Ramos (cell line): ENCODE data around the gene GLT8D2.
"Not testable (repeated sequence)": the region's sequence is repeated elsewhere in the genome, so short reads cannot be mapped to it uniquely, and the experiment has no call there.

Experiments
- in situ Hi-C: fragments of 300-500 bp; cut with MboI; formaldehyde crosslinking; loops from one replicate; pipeline ENCODE4 v1.14.3; 2022; ENCODE audit warnings: low sequenced_read_pairs; ENCODE audit not compliant: unreplicated experiment

The GLT8D2 gene

DNA sequence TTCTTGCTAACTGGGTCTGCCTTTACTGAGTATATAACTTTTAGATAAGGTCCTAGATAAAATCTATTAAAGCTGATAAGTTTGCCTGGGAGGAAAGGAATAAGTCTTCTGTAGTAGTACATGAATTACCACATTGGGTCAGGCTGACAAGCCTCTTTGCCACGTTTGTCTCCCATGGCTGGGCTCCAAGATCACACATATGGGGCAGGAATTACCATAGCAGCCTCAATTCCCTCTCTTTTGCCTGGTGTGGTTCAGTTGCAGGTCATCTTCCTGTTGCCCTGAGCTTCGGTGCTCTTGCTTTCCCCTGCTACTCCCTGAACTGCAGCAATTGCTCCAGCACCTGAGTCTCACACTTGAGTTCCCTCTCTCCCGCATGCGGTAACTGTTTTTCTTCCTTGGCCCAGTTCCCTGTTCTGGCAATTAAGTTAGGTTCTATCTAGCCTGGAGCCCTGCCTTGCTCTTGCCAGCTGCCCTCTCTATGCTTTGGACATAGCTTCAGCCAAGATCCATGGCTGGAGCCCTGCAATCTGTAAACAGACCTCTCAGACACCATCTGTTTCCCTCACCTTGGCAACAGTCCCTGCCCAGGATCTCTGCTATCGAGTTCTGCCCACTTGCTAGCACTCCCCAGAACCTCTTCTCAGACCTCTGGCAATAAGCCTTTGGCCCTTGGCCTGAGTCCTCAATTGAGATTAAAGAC lies 5.8 kb upstream of the GLT8D2 start:
- in situ Hi-C loops: loop anchor here (5.0 kb wide), 1 partner anchor 51 kb away; no protein-coding TSS in a partner anchor

DNA sequence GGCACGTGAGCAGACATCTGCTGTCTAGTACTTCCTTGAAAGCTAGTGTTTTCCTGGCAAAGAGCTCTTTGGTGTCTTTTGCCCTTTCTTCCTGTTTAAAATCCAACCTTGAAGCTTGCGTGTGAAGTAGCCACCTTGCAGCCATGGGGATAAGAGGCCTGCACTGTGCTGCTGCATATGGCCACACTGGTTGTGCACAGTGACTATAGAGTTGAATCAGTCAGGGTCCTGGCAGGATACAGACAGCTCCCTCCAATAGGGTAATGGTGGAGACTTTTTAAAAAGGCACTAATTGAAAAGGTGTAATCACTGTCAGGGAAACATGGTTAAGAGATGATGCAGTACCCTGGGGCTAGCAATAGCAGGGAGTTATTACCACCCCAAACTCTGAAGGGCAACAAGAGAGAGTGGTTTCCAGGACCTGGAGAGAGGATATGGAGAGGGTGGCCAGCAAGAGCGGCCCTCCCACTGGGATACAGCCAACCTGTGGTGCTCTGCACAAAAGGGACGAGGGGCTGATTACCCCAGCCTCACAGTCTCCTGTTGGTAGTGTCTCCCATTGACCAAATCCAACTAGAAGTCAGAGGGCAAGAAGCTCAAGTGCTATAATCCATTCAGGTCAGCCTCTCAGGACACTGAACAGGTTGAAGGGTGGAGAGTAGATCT lies 4.8 kb upstream of the GLT8D2 start:
- in situ Hi-C loops: loop anchor here (5.0 kb wide), 1 partner anchor 52 kb away; no protein-coding TSS in a partner anchor

DNA sequence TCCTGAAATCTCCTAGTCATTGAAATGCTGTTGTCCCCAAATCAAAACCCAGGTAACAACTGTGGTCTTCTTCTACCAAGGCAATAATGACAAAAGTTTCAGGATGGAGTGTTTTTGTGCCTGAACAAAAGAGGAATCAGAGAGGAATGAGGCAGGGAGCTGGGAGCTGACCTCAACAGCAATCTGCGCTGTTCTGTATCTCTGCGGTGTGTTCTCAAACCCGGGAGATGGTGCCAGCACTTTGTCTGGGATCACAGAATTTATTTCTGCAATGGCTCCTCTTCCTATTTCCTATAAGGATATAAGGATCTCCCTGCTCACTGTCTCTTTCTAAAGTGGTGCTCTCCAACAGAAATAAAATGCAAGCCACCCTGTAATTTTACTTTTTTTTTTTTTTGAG lies 449 bp upstream of the GLT8D2 start:
- in situ Hi-C loops: no loop called here

DNA sequence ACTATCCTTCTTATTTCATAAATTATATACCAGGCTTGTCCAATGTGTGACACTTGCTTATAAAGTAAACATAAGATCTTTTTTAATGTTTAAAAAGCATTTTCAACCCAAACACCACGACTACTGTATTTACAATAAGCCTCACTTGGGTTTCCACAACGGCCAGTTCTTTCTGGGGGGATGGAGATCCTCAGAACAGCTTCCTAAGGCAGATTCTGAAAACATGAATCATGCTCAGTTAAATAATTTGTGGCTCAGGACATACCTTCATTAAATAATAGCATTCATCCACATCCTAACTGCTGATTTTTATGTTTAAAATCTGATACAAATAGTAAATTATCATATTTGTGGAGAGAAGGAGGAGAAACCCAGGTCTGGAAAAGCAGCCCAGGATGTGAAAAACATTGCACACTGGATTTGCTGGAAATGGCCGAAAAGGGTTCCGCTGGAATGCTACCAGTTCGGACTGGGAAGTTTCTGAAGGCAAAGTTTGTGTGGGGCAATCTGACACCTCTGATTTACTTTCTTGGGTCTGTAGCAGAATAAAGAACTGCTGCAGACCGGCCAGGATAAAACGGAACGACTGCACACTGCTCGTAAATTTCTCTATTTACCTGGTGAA lies 597 bp downstream of the GLT8D2 start:
- in situ Hi-C loops: no loop called here

DNA sequence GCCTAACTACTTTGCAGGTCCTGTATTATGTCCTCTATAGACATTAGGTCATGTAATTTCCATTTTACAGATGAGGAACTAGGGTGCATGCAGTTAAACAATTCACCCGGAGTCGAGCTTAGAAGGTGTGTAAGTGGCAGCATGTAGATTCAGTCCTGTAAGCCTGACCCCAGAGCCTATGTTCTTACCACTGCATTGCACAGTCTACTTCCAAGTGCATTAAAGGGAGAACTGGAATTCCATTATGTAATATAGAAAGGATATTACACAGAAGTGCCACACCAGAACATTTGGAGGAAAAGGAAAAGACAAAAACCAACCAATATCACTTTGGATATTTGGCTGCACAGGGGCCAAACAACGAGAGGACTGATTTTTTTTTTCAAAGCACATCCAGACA lies 1.2 kb downstream of the GLT8D2 start:
- in situ Hi-C loops: no loop called here

DNA sequence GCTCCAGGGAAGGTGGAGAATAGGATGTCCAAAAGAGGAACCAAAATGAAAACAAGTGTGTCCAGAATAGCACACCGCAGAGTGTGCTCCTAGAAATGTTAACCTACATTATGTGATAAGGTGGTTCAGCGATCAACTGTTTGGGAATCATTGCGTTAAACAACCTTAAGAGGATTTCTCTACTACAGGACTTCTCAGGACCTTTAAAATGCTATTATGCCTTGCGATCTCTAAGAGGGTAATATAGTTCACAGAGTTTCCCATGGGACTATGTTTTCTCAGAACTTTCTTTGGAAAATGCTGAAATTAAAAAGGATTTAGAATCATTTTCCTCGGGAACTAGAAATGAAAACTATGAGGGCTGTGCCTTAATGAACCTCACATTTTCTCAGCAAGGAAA lies 1.8 kb downstream of the GLT8D2 start:
- in situ Hi-C loops: no loop called here

DNA sequence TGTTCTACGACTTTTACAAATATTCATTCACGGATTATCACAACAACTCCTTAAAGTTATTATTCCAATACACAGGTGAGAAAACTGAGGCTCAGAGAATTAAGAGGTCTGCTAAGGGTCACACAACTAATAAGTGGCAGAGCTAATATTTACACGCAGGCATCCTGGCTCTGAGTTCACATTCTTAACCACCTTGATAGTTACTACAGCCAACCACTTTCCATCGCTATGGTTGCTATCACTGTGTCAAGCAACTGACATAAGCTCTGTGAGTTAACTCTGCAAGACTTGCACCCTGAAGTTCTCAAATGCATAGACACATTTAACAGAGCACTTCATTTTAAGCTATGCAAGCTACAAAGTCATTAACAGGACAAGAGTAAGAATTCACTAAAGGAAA lies 3.7 kb downstream of the GLT8D2 start:
- in situ Hi-C loops: no loop called here

DNA sequence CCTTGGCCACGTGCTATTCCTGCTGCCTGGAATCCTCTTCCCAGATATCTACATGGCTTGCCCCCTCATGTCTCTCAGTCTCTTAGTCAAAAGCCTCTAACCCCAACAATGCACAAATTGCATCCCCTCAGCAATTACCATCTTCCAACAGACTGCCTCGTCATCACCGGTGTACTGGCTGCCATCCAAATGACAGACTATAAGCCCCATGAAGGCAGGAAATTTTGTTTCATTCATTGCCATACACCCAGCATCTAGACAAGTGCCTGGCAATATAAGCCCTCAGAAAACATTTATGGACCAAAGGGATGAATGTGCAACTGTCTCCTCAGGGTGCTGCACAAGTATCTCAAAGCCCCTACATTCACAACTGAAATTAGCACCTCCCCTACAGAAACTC lies 5.8 kb downstream of the GLT8D2 start:
- in situ Hi-C loops: no loop called here

DNA sequence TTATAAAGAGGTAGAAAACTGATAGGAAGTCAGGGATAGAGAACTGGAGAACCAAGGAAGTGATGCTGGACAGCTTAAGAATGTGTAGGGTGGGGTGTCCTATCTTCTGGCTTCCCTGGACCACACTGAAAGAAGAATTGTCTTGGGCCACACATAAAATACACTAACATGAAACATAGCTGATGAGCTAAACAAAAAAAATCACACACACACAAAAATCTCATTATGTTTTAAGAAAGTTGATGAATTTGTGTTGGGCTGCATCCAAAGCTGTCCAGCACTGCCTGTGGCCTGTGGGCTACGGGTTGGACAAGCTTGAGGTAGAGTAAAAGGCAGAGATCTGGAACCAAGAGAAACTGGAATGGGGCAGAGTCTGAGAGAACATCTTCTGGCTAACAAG lies 7.4 kb downstream of the GLT8D2 start:
- in situ Hi-C loops: no loop called here

DNA sequence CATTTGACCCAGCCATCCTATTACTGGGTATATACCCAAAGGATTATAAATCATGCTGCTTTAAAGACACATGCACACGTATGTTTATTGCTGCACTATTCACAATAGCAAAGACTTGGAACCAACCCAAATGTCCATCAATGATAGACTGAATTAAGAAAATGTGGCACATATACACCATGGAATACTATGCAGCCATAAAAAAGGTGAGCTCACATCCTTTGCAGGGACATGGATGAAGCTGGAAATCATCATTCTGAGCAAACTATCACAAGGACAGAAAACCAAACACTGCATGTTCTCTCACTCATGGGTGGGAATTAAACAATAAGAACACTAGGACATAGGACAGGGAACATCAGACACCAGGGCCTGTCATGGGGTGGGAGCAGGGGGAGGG lies 10.2 kb downstream of the GLT8D2 start:
- in situ Hi-C loops: not testable (repeated sequence)

DNA sequence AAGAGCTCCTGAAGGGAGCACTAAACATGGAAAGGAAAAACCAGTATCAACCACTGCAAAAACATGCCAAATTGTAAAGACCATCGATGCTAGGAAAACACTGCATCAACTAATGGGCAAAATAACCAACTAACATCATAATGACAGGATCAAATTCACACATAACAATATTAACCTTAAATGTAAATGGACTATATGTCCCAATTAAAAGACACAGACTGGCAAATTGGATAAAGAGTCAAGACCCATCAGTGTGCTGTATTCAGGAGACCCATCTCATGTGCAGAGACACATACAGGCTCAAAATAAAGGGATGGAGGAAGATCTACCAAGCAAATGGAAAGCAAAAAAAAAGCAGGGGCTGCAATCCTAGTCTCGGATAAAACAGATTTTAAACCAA lies 13.8 kb downstream of the GLT8D2 start:
- in situ Hi-C loops: not testable (repeated sequence)

DNA sequence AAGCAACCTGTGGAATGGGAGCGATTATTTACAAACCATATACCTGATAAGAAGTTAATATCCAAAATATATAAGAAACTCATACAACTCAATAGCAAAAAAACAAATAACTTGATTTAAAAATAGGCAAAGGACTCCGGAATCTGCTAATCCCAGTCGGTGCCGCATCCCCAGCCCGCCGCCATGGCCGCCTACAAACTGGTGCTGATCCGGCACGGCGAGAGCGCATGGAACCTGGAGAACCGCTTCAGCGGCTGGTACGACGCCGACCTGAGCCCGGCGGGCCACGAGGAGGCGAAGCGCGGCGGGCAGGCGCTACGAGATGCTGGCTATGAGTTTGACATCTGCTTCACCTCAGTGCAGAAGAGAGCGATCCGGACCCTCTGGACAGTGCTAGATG lies 19.4 kb downstream of the GLT8D2 start:
- in situ Hi-C loops: not testable (repeated sequence)

DNA sequence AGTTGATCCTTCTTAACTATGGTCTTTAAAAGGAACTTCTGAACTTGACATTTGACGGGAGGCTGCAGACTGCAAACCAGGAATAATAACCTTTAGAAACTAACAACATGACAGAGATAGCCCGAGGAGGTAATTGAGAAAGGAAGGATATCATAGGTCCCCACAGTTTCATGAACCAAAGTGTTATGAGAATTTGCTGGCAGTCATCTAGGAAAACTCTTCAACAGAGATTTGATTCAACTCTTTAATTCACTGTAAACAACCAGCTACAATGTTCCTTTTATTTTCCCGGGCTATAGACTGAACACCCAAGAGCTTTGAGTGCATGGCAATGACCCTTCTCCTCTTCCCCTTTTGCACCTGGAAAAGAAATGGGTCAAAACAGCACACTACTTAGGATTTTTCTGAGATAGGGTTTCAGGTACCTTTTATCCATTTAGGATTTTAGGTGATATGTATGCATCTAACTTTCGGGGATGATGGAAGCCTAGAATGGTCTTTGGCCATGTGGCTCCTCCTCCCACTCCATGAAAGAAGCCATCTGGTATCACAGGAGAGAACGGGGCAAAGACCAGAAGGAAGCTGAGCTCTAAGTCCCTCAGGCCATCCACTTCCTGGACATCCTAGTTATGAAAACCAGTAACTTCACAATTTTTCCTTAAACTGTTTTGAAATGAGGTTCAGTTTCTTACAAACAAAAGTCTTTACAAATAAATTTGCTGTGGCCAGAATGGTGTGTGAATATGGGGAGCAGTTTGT lies 23.0 kb downstream of the GLT8D2 start:
- in situ Hi-C loops: no loop called here

DNA sequence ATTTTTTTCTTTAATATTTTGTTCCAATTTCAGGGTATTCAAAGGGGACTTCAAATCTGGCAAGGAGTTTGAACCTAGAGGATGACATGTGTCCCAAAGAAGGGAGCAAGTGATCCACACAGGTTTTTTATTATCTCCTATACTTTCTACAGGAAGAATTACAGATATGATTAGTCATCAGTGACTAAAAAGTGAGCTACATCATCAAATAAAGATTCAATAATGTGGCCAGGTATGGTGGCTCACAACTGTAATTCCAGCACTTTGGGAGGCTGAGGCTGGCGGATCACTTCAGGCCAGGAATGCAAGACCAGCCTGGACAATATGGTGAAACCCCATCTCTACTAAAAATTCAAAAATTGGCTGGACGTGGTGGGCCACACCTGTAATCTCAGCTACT lies 24.2 kb downstream of the GLT8D2 start:
- in situ Hi-C loops: no loop called here

DNA sequence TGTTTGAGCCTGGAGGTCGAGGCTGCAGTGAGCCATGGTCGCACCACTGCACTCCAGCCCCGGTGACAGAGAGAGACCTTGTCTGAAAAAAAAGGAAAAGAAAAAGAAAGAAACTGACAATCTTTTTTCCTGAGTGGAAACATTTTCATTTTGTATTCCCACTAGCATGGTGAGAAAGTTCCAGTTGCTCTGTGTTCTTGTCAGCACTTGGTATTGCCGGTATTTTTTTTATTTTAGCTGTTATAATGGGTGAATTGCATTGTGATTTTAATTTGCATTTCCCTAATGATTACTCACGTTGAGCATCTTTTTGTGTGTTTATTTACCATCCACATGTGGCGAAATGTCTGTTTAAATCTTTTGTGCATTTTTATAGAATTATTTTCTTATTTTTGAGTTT lies 25.6 kb downstream of the GLT8D2 start:
- in situ Hi-C loops: no loop called here

DNA sequence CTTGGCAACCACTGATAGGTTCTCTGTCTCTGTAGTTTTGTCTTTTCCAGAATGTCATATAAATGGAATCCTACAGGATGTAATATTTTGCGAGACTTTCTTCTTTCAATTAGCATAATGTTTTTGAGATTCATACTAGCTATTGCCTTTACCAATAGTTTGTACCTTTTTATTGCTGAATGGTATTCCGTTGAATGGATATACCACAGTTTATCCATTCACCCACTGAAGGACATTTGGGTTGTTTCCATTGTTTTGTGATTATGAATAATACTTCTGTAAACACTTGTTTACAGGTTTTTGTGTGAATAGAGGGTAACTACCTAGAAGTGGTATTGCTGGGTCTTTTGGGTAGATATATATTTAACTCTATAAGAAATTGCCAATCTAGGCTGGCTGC lies 26.3 kb downstream of the GLT8D2 start:
- in situ Hi-C loops: no loop called here

DNA sequence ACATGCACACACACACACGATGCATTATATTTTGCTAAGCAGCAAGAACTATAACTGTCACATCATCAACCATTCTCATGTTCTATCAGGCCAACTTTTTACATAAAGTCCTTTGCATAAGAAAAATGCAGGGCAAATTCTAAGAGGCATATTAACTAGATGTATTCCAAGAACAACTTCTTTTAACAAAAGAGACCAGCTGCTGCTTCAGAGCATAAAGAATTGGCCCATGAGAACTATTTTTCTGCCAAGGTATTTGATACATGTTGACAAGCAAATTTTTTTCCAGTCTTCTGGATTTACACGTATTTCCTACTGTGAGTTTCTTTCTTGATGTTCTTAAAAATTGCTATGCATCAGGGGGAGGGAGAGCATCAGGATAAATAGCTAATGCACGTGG lies 27.2 kb downstream of the GLT8D2 start:
- in situ Hi-C loops: no loop called here

DNA sequence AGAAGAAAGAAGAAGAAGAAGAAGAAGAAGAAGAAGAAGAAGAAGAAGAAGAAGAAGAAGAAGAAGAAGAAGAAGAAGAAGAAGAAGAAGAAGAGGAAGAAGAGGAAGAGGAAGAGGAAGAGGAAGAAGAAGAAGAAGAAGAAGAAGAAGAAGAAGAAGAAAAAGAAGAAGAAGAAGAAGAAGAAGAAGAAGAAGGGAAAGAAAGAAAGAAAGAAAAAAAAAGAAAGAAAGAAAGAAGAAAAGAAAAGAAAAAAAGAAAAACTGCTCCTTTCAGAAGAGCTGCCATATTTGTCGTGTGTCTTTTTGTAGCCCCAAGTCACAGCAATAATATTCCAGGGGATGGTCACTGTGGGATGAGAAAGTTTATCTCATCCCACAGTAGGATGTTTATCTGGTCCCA lies 28.1 kb downstream of the GLT8D2 start:
- in situ Hi-C loops: not testable (repeated sequence)

DNA sequence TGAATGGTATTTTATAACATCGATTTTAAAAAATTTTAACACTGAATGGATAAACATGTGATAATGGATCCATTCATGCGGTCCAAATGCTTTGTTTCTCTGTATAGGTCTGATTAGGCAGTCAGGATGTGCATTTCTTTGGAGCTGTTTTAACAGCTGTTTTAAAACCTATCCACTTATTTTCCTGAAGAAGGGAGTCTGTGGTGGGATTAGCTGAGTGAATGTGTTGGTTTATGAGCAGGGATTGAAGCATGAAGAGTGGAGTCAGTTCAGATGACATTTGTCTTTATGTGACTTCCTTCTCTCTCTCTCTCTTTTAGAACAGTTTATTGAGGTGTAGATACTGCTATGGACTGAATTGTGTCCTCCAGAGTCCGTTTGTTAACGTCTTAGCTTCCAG lies 37.7 kb downstream of the GLT8D2 start:
- in situ Hi-C loops: no loop called here

DNA sequence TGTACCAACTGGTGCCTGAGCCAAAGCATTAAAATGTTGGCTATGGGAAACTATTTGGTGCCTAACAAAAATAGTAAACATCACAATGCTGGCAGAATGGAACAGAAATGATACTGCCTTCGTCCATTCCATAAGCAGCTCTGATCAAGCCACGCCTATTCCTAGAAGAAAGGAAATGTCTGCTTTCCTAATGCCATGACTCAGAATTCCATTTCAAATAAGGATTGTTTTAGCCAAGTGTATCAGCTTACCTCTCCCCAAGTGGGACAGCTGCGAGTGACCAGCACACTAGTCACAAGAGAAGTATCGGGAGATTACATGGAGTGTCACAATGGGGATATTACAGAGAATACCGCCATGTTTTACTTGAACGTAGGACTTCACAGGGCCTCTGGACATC lies 38.7 kb downstream of the GLT8D2 start:
- in situ Hi-C loops: no loop called here

DNA sequence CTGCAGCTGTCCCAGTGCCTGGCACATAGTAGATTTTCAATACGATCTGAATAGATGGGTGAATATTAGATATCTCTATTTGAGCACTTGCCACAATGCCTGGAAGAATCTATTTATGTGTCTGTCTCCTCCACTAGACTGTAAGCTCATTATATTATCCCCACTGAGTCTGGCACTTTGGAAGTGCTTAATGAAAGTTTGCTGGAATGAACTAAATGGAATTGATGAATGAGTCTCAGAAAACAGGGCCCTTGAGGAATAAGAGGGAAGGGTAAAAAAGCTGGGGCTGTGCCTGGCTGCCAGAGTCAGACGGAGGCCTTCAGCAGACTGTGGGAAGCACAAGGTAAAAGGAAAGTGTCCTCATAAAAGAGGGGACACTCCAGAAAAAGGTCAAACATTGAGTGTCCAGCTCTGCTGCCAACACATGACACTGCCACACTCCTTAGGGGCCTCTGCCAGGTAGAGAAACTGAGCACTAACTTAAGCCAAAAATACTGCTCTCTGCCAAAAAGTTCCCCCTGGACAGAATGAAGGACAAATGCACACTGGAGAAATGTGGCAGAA lies 39.3 kb downstream of the GLT8D2 start:
- in situ Hi-C loops: no loop called here
